ENCODE data around the gene RRP15.

Gene RRP15

DNA sequence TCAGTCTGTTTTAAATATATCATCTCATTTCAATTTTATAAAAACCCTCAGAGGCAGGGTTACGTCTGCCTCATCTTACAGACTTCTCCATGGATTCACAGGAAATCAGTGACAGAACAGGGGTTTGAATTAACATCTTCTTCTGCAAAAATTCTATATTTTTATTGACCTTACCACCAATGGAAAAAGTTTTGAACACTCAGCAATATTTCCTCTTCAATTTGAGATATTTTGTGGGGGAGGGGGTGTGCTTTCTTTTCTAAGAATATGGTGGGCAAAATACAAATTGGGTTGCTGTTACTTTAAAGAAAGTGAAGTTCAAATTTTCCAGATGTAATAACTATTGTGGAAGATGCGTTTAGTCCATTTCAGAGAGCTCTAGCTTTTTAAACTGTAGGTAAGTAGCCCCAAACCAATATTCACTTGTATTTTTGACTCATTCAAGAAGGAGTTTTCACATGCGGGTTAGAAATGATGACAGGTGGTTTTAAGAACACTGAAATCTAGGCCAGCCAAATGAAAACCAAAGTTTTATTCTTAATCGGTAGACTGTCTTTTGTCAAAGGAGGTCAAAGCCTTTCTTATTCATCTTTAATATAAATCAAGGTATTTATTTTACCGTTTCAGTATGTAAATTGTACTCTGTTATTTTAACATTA lies 77.5 kb downstream of the RRP15 start:
- no peak for DNase-seq (ENCODE audit: low spot score)

DNA sequence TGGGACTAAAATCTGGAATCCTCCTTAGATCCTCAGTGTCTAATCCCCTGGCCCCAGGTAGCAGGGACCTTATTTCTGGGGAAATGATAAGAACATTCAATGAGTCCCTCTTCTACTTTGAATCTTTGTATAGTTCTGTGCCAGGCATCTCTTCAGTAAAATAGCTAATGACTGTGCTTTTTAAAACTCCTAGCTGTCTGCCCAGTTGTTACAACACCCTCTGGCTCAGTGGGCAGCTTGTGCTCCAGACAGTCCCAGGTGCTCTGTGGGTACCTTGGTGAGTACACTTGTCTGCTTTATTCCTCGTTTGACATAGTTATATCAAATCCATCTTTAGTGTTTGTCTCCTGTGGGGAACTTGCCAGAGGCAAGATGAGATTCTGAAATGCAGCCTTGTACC lies 78.0 kb downstream of the RRP15 start:
- no peak for DNase-seq (ENCODE audit: low spot score)

DNA sequence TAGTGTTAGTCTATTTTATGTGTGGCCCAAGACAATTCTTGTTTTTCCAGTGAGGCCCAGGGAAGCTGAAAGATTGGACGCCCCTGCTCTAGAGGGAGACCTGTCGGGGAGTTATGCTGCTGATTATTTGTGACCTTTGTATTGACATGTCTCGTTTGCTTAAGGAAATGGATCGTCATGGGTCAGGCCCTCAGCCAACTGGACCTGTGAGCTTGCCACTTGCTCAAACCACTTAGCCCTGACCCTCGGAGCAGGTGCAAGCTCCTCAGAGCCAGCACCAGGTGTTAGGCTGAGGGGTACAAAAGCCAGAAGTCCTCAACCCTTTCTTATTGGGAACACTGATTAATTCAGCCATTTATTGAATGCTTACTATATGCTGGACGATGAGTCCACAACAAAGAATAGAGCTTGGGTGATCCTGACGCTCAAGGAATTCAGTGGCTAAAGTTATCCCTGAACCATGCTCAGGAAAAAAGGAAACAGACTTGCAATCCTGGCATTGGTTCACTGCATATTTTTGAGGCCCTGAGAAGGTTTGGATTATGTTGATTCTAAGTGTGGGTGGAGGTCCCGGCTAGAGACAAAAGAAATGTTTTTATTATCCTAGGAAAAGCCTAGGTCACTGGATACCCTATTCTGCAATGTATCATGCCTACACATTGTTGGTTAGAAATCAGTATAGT lies 79.1 kb downstream of the RRP15 start:
- no peak for DNase-seq (ENCODE audit: low spot score)

DNA sequence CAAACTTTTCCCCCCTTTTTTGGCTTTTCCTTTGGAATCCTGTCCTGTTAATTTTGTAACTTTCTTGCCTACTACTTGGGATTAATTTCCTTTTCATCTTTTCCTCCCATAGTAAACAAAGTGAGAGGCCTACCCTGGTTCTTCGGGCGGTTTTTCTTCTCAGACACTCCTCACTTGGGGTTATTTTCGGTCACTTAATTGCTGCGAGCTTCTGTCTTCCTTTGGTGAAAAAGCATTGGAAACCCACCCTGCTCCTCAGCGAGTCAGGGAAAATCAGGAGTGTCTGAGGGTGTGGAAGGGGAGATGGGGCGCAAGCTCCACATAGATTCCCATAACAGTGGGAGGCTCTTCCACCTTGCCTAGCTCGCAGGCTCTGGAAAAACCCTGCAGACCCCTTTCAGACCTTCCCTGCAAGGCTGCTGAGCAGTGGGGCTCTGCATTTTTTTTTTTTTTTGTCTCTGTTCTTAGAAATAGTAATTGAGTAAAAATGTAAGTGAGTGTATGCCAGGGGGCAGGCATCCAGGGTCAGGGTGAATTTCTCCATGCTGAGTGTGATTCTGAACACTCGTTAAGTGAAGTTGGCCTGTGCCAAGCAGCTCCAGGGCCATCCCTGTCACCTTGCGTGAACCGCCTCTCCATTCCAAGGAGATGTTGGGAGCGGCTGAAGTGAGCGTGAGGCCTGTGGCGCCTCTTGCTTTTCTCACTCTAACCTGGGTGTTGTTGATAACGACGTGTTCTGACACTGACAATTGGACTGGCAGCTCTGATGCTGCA lies 80.3 kb downstream of the RRP15 start:
- no peak for DNase-seq (ENCODE audit: low spot score)

DNA sequence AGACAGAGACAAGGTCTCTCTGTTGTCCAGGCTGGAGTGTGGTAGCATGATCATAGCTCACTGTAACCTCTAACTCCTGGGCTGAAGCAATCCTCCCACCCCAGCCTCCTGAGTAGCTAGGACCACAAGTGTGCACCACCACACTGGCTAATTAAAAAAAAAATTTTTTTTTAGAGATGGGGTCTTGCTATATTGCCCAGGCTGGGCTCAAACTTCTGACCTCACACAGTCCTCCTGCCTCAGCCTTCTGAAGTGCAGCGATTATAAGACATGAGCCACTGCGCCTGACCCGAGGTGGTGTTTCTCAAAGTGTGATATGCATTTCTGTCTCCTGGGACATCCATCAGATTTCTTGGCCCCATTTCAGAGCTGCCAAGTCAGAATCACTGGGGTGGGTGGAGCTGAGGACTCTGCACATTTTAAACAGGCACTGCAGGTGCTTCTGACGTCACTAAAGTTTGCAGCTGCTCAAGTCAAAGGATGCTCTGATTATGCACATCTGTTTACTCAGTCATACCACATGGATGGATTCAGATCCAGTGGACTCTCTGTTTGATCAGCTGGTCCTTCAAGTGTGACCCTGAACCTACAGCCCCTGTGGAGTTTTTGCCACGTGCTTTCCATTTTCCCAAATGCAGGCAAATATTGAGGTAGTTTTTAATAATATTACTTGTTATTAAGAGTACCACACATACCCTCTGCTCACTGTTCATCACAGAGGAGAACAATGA lies 81.4 kb downstream of the RRP15 start:
- DNase-seq (ENCODE audit: low spot score) = no peak

DNA sequence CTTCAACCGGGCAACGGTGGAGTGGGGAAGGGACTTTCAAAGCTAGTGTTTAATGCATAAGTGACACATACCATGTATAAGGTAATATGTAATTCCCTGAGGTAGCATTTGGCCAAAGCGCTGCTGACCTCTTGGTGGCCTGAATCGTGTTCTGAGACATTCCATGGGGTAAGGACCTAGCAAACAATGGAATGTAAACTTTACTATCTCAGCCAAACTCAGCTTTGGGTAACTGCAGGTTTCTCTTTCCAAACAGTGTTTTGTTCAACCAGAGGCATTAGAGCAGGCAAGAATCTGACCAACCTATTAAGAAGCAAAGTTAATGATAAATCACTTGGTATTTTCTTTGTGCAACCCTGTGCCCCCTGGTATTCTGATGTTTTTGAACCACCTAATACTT lies 82.0 kb downstream of the RRP15 start:
- no peak for DNase-seq (ENCODE audit: low spot score)

DNA sequence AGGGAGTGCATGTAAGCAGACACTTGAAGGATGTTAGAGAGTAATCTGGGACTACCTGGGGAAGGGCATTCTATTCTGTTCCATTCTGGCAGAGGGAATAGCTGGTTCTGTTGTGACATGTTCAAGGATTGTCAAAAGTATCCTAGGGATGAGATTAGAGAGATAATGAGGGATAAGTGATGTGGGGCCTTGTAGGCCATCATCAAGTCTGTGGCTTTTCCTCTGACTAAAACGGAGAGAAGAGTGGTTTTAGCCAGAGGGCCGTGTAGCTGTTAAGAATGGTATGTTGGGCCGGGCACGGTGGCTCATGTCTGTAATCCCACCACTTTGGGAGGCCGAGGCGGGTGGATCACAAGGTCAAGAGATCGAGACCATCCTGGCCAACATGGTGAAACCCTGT lies 83.6 kb downstream of the RRP15 start:
- DNase-seq (ENCODE audit: low spot score) = no peak

DNA sequence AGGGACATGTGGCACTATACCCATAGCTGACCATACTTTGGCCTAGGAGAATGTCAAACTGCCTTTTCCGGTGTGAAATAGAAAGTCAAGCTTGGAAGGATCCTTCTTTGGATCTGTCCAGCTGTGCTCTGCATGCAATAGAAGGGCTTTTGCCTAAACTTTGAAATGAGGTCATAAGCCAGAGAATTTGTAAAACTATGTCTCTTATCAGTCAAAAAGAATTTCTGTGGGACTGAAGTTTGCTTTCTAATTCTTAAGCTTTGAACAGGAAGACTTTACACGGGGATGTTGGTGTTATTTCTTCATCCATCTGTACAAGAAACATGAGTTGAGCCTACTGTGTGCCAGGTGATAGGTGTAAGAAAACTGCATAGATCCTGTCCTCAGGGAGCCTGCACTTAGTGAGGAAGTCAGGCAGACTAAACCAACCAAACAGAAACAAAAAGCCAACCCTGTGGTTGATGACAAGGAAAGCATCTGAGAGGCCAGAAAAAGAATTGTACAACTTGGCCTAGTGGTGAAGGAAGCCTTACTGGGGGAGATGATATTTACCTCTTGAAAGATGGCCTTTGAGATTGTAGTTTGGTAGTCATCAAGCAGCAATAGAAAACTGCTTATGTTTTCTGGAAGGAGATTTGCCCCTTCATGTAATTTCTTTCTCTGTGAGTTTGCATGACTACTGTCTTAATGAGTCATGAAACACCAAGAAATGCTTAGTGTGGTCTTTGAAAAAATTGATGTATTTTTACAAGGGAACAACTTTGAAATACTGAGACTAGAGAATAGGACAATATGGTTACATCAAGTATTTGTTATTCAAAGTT lies 84.8 kb downstream of the RRP15 start:
- no peak for DNase-seq (ENCODE audit: low spot score)

DNA sequence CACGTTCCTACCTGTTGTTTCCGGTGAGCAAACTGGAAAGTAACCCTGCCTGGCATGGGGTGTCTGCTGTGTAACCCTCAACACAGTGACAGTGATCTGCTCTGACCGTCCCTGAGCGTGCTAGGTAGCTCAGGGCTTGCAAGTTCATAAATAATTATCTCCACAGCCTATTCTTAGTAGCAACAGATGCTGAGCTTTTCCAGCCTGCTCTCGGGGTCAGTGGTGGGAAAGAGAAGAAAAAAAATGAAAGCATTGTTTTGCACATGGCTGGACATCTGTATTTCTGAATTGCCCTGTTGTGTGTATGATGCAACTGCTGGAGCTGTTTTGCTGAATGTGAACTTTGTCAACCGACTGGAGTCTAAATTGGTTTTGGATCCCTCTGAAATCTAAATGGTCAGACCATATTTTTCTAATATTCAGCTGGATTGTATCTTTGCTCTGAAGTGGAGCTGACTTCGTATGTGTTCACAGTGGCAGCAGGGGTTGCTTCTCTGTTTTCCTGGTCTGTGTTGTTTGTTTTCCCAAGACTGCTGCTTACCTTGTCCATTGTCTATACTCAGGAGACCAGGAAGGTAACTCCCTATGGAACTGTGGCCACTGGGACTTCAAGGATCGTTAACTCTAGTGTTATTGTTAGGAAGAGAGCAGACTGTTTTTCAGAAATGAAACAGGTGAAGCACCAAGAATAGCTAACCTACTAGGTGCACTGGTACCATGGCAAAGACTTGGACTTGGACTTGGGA lies 87.0 kb downstream of the RRP15 start:
- no peak for DNase-seq (ENCODE audit: low spot score)

DNA sequence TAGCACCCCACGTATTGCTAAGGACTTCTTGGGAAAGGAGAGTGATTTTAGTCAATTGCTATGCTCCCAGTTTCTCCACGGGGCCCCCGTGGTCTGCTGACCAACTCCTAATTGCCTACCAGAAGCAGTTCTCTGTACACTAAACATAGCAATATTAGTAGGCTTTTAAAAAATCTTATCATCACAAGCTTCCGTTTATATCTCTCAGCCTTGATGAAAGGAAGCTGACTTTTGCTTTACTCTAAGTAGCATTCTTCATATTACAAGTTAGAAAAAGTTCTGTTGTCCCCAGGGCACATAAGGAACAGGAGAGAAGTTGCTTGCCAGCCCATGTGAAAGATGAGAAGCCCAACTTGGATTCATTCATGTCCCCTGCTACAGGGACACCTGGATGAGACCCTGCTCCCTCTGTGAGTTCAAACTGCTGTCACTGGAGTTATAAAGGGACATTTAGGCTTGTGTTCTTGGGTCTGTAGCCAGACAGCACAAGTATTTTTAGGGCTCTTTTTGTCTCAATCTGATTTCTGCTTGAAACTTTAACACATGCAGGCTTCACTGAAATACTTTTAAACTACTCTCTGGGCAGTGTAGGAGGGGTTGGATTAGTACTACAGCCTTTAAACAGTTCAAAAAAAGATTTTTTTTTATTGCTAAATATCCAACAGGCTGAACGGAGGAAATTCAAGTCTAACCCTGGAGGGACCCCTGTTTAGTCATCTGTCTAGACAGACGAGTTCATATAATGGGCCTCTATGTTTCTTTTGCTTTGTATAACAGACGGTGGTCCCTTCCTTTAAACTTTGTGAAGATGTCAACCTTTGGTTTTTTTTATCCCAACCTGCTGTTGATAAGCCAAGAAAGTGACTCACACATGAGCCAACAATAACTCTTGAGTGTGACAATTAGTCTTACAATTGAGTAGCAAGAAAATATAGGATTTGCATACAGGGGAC lies 89.6 kb downstream of the RRP15 start:
- DNase-seq (ENCODE audit: low spot score) = no peak

DNA sequence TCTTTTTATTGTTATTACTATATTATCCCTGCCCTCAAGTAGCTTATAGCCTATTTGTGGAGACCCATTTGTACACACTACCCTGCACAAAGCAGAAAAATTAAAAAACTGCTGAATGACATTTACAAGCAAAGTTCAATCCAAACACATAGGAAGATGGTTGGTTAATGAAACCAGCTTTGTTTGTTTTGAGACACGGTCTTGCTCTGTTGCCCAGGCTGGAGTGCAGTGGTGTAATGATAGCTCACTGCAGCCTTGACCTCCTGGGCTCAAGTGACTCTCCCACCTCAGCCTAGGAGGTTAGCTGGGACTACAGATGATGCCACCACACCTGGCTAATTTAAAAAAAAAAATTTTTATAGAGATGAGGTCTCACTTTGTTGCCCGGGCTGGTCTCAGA lies 91.6 kb downstream of the RRP15 start:
- no peak for DNase-seq (ENCODE audit: low spot score)

DNA sequence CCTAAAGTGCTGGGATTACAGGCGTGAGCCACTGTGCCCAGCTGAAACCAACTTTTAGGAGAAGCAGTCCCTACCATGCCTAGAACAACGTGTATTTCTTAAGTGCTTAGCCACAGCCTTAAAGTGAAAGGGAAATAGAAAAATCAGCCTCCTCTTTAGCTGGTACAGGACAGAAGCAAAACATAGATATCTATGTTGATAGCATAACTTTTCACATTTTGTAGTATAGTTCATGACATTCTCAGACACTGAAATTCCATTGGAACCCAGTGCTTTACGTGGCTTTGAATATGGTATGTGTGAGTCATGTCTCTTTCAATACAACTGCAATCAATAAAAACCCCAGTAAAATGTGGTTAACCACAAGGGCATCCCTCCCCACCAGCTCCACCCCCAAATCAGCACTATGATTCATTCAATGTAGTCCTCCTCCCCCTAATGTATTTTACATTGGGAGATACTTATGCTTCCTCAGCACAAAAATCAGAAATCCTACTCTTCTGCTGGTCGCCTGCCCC lies 92.1 kb downstream of the RRP15 start:
- DNase-seq (ENCODE audit: low spot score) = no peak

DNA sequence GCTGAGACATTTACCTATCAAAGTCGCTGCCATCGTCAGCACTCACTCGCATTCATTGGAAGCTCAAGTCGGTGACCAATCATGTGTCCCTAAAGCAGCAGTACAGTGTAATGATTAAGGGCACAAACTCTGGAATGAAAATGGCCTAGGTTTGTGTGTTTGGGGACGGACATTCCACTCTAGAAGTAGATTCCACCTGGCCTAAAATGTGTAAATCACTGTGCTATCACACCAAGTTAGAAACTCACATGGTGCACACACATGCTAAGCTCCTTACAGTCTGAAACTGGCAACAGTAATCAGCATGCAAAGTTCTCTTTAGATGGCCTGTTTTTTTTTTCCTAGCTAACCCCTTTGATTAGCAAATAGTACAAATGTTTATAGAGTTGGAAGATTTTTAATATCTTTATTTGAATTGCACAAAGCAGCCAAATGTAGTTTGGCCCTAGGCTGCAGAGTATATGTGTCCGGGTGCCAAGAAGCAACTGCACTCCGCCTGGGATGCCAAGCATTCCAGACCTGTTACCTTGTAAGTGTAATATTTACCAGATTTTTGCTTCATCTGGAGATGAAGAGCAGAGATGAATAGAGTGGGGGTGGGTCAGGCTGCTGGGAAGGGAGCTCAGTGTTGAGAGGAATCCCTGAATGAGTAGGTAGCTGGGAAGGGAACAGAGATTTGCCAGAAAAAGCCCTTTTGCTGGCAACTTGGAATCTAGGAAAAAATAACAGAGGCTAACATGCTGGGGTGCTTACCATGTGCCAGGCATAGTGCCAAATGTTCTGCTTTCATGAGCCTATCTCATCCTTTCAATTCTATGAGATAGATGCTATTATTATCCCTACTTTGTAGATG lies 95.3 kb downstream of the RRP15 start:
- DNase-seq (ENCODE audit: low spot score) = no peak

DNA sequence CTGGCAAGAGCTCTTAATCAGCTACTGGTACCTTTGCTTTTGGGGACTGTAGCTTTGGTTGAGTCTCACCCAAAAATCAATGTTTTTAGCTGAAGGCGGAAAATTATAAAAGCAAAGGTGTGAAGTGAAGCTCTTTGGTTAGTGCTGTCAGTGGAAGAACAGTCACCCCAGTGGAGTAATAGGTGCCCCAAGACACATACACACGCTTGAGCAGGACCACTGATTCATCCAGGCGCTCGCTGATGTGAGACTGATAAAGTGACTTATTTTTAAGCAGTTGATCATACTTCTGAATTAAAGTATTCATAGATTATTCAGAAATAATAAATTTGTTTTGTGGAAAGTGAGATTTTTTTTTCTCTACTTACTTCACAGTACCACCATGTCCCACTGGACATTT lies 97.2 kb downstream of the RRP15 start:
- DNase-seq (ENCODE audit: low spot score) = no peak

DNA sequence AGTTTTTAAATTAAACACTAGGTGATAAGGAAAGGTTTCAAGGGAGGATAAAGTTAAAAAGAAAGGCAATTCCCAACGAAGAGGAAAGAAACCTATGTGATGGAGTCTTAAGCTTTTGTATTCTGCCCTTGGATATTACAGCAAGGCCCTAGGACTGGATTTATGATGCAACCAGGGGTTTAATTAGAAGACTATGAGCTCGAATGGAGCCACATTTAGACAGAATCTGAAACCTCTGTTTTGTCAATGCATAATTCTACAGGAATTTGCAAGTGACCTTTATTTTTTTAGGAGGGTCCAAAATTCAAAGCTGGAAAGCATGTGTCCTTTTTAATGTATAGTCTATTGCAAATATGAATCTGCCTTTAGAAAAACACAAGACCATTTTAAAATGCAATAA lies 98.0 kb downstream of the RRP15 start:
- DNase-seq (ENCODE audit: low spot score) = no peak

DNA sequence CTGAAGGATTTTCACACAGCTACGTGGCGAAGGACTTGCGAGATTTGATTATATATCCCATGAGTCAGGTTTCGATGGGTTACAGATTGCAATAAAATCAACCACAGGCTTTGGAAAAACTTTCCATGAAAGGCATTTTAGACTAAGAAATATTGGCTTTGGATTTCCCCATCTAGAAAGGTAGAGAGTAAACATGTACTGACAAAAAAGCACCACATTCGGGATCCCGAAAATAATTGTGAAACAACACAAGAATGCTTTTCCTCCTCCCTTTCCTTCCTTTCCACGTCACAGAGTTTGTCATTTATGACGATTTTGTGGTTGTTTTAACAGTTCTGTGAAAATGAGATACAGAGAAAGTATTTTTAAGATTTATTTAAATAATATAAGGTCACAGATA lies 98.6 kb downstream of the RRP15 start:
- DNase-seq (ENCODE audit: low spot score) = no peak

DNA sequence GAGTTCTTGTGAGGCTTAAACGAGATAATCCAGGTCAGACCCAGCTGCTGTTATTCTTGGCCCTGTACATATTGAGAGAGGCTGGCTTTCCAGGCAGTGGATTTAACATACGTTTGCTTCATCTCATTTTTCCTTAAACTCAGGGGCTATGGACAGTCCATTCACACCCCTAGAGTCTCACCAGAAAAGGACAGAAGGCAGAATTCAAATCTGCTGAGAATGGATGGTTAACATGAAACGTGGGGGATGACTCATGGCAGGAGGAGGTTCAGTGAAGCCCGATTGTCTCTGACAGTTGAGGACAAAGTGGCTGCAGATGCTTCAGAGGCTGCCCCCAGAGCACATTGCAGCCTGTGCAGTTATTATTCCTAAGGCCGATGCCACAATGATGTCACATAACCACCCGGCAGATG lies 99.5 kb downstream of the RRP15 start:
- DNase-seq (ENCODE audit: low spot score) = no peak

Data from hematopoietic multipotent progenitor cell treated with erythropoietin and hydrocortisone succinate and interleukin-3 and kit ligand, for 17 days (in vitro differentiated cells).